NCI-H1092 treated with DMSO at 0.1 percent for 48 hours (cell line): ENCODE measurements around the gene ARFGAP1.

Source experiments
- DNase-seq: peaks from one replicate; lab custom pipeline; 2025; lab: John Stamatoyannopoulos, UW

ARFGAP1 gene

GRCh38 chr20:63307538-63308217, 35.1 kb downstream of the ARFGAP1 start:
- no peak for DNase-seq

GRCh38 chr20:63308218-63308911, 35.8 kb downstream of the ARFGAP1 start:
- no peak for DNase-seq

- DNase-seq = peak; percentile 48
Measured at GRCh38 chr20:63309261-63310071, 36.9 kb downstream of the ARFGAP1 start.

- no peak for DNase-seq
Measured at GRCh38 chr20:63310265-63310991, 37.8 kb downstream of the ARFGAP1 start.

- no peak for DNase-seq
Measured at GRCh38 chr20:63311186-63311832, 38.7 kb downstream of the ARFGAP1 start.

- no peak for DNase-seq
Measured at GRCh38 chr20:63311833-63312243, 39.2 kb downstream of the ARFGAP1 start.

- DNase-seq = no peak
Measured at GRCh38 chr20:63312273-63312672, 39.7 kb downstream of the ARFGAP1 start.

DNA sequence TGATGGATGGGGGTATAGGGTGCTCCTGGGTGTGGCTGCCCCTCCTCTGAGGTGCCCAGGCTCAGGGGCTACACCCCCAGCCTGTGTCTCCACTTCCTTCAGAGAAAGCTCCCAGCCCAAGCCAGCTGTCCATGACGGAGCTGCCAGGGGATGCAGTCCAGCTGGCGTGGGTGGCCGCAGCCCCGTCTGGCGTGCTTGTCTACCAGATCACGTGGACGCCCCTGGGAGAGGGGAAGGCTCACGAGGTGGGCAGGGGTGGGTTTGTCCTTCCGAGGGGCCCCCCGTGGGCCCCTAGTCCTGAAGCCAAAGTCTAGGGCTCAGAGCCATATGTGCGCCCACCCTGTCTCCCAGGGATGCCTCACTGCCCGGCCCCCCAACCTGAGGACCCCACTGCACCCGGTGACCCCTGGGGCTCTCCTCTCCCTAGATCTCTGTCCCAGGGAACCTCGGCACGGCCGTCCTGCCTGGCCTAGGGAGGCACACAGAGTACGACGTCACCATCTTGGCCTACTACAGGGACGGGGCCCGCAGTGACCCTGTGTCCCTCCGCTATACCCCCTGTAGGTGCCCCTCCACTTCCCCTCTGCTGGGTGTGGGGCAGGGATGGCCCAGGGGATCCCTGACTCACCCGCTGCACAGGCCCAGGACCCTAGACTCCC, 40.2 kb downstream of the ARFGAP1 start:
- DNase-seq = no peak

DNA sequence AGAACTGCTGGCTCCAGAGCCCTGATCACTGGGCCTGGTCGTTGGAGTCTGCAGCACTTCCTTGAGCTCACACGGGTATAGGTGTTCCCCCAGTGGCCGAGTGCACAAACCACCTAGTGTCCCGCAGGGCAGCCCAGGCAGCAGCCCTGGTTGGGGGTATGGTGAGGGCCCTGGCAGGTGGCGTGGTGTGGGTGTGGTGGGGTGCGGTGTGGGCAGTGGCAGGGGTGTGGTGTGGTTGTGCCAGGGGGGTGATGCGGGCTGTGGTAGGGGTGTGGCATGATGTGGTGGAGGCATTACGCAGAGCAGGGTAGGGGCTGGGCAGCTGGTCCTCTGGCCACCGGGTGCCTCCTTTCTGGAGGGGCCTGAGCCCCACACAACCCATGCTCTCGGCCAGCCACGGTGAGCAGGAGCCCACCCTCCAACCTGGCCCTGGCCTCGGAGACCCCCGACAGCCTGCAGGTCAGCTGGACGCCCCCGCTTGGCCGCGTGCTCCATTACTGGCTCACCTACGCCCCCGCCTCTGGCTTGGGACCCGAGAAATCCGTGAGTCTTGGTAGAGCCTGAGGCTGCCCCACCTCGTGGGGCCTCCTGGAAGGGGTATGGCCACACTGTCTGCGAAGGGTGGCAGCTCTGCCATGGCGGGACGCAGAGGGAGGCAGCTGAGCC, 40.9 kb downstream of the ARFGAP1 start:
- DNase-seq = no peak

DNA sequence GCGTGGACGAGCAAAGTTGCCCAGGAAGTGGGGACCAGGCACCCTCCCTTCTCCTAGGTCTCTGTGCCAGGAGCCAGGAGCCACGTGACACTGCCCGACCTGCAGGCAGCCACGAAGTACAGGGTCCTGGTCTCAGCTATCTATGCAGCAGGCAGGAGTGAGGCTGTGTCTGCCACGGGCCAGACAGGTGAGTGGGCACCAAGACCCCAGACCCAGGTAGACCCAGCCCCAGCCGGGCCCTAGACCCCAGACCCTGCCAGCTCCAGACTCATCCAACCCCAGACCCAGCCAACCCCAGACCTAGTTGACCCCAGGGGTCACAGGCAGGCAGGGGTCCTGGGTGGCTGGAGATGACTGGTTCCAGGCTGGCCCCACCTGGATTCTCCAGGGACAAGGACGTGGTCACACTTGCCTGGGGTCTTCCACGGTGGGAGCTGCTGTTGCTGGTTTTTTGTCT, 41.4 kb downstream of the ARFGAP1 start:
- DNase-seq = no peak

GRCh38 chr20:63314566-63315239, 42.1 kb downstream of the ARFGAP1 start:
- no peak for DNase-seq

DNA sequence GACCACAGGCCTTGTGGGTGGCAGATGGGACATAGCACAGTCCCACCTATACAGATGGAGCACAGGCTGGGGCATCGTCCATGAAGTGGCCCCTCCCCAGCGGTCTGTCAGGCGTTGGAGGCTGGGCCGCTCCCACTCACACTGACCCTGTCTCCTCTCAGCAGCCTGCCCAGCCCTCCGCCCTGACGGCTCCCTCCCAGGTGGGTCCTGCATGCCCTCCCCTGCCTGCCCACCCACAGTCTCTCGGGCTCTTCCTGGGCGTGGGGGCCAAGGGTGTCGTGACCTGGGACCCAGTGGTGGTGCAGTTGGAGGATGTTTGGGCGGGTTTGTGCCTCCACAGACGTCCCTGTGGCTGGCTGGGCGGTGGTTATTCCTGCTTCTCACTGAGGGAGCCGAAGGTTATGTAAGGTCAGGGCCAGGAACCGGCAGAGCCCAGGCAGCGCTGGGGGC, 42.7 kb downstream of the ARFGAP1 start:
- no peak for DNase-seq

DNA sequence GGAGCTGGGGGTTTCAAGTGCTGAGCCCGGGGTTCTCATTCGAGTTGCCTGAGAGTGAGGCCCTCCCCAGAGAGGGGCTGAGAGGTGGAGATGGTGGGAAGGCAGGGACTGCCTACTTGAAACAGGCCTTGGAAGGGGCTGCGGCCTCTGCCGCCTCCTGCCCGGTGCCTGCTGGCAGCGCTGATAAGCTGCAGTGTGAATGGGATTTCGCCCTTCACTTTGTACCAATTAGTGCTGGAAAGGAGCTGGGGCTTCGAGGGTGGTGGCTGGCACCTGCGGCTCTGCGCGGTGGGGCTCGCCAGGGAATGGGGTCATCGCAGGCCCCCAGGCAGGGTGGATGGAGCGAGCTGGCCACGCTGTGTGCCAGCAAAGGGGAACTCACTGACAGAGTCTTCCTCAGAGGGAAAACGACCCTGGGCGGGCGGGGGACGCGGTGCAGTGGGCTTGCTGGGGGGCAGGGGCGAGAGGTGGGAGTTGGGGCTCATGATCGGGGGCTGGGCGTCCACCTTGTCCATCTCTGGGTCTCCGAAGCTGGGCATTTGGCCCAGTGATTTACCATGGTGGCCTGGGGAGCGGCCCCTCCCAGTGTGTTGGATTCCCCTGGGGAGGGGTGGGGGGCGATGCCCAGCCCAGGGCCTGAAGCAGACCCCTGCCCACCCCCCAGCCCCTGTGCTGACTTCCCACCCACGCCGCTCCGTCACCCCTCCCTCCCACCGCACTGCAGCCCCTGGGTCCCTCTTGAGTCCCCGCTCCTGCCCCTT, 43.3 kb downstream of the ARFGAP1 start:
- no peak for DNase-seq

DNA sequence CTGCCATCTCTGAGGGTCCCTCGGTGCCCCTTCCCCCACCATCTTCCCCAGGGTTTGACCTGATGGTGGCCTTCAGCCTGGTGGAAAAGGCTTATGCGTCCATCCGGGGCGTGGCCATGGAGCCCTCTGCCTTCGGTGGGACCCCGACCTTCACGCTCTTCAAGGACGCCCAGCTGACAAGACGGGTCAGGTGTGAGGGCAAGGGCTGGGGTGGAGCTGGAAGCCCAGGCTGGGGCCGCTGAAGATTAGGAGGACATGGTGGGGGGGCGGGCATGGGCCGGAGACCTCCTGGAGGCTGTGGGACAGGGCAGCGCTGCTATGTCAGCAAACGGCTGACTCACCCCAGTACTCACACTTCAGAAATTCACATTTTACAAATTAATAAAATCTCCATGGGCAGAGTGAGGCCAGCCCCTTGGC, 43.9 kb downstream of the ARFGAP1 start:
- no peak for DNase-seq

DNA sequence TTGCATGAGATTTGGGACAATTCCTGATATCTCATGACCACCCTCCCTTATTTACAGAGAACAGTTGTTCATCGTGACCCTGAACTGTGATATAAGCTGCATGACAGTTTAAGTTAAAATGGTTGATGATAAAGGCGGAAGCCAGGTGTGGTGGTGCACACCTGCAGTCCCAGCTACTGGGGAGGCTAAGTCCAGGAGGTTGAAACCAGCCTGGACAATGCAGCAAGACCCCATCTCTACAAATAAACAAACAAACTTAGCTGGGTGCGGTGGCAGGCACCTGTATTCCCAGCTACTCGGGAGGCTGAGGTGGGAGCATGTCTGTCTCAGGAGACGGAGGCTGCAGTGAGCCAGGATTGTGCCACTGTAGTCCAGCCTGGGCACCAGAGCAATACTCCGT, 44.4 kb downstream of the ARFGAP1 start:
- no peak for DNase-seq

DNA sequence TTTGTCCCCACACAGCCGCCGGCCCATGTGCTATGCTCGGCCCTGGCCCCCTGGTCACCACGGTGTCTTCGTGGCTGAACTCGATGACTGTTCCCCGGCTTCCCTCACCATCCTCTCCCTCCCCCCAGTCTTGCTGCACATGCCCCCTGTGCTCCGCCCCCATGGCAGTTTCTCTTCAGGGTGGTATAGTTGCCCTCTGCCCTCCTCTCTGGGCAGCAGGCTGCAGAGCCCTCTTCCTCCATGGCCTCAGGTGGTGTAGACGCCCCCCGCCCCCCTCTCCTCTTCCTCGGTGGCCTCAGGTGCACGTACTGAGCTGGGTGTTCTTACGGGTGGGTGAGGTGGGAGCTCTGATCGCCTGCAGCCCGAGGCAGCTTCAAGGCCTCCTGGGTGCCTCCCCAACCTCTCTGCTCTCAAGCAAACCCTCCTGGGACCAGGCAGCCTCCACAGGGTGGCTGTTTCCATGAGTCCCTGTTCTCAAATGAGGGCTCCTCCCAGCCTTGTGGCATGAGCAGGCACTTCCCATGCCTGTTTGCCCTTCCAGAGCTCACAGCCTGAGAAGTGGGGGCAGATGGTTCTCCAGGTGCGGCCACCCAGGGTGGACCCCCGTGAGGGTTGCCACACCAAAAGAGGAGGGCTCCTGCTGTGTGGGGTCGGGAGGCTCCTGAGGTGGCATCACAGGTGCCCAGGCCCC, 45.1 kb downstream of the ARFGAP1 start:
- DNase-seq = no peak

- no peak for DNase-seq
Measured at GRCh38 chr20:63318391-63319163, 46.0 kb downstream of the ARFGAP1 start.
